HG03135 (cell line): ENCODE results near the gene TKTL1.
A peak's percentile ranks its signal among the peaks of the same experiment; 100 is the strongest.

Experiments used
- ATAC-seq: cut with Tn5 transposase; IDR thresholded peaks from one replicate; pipeline ENCODE4 v1.9.1; 2021; ENCODE audit warnings: mild to moderate bottlenecking, moderate library complexity; ENCODE audit not compliant: unreplicated experiment

The TKTL1 gene

GRCh38 chrX:154359362-154360154 lies 64.0 kb downstream of the TKTL1 start:
- ATAC-seq = no peak

GRCh38 chrX:154360155-154360713 lies 64.6 kb downstream of the TKTL1 start:
- no peak for ATAC-seq

GRCh38 chrX:154362085-154362742 lies 66.6 kb downstream of the TKTL1 start:
- ATAC-seq = no peak

GRCh38 chrX:154363706-154364439 lies 68.3 kb downstream of the TKTL1 start:
- no peak for ATAC-seq

DNA sequence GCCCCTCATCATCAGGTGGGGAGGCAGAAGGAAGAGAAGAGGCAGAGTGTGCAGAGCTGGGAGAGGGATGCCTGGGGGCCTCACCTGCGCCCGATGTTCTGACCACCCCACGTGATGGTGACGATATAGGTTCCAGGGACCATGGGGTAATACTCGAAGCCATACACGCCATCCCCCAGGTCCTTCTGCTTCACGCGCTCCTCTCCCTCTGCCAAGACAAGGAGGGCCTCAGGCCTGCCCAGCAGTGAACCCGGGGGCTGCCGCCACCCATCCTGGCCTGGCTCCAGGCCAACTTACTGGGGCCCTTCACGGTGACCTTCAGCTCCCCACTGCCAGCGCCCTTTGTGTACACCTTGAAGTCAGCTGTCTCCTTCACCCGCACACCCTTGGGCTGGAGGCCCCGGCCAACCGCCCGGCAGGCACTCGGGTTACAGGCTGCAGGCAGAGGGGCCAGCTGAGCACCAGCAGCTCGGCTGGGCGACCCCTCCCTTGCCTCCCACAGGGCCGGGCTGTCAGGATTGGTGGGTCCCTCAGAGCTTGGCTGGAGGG lies 69.5 kb downstream of the TKTL1 start:
- no peak for ATAC-seq

- no peak for ATAC-seq
These were observed 70.5 kb downstream of the TKTL1 start for GRCh38 chrX:154365997-154366665.

GRCh38 chrX:154366666-154367055 lies 71.1 kb downstream of the TKTL1 start:
- ATAC-seq = no peak

GRCh38 chrX:154367474-154368308 lies 72.1 kb downstream of the TKTL1 start:
- ATAC-seq = no peak

DNA sequence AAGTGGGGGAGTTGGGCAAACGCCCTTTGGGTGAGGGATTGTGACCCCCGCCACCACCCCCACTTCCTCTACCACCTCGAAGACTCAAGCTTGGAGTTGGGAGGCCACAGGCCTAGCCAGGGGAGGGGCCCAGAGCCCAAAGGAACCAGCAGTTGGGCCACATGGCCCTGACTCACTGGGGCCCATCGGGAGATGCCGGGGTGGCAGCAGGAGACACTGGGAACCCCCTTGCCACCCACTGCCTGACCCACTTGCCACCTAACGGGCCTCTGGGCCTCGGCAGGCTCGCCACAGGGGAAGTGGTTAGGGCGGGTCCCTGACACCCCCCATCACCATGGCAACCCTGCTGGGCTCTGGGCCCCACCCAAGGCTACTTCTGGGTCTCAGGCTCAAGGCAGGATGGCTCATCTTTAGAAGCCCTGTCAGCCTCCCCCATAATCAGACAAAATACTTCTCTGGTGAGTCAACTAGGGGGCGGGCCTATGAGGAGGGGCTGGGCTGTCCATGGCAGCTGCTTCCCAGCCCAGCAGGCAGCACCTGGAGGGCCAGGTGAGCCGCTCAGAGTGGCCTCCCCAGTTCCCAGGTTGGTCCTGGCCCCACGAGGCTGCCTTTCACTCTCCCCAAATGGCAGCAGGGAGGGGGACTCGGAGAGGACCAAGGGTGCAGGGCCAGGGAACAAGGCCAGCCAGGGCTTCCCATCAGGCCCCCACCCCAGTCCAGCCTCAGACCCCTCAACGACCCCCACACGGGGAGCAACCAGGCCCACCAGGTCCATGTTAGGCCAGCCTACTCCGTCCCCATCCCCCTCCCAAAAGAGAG lies 73.2 kb downstream of the TKTL1 start:
- ATAC-seq = no peak

DNA sequence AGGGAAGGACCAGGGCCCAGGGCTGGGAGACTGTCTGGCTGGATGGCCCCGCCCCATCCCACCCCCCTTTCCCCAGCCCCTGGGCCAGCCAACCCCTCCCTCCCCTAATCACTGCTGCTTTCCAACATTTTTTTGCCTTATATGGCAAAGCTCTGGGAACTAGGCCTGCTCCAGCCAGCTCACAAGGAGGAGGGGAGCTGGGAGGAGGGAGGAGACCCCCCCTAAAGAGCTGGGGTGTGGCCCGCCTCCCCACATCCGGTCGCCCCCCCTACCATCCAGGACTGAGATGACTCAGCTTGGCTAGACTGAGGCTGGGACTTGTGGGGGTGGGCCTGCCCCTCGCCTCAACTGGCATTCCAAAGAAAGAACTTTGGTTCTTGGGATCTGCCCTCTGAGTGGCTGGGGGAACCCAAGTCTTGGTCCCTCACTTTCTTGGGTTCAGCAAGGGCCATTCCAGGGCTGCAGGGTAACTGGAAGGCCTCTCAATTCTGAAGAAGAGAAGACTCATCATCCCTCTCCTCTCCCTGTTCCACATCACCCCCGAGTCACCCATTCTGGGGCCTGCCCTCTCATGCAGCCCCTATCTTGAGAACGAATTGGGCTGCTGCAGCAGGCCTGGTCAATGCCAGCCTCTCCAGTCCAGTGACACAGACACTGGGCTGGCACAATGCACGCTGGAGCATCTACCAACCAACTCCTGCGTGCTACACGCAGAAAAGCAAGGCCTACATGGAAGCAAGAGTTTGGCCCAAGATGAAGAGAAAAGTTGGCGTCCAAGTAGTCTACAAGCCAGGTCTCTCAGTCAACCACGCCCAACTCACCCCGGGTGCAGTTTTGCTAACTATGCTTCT lies 74.1 kb downstream of the TKTL1 start:
- no peak for ATAC-seq

DNA sequence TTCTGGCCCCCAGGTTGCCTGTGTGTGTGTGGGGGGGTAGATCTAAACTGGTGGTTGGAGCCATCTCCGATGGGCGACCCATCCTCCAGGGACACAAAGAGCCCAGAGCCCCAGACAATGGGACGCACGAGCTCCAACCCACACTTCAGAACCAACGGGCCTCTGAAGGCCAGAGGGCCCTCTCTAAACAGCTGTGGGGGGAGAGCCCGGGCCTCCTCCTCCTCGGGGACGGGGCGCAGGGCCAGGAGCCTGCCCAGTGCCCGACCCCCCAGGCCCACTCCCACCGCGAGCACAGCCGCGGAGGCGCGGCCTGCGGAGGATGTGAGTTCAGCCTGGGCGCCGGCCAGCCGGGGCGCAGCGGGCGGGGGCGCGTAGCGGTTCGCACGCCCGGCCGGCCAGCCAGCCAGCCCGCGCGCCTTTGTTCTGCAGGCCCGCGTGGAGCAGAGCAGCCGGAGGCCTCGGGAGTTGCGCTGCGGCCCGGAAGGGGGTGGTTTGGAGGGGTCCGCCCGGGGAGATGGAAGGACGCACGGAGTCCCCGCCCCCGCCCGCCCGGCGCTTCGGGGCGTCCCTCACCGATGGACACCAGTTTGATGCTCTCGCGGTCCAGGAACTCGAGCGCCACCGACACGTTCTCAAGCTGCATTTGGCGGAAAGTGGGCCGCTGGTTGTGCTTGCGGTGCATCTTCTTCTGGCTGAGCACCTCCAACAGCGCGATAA lies 74.9 kb downstream of the TKTL1 start:
- no peak for ATAC-seq

DNA sequence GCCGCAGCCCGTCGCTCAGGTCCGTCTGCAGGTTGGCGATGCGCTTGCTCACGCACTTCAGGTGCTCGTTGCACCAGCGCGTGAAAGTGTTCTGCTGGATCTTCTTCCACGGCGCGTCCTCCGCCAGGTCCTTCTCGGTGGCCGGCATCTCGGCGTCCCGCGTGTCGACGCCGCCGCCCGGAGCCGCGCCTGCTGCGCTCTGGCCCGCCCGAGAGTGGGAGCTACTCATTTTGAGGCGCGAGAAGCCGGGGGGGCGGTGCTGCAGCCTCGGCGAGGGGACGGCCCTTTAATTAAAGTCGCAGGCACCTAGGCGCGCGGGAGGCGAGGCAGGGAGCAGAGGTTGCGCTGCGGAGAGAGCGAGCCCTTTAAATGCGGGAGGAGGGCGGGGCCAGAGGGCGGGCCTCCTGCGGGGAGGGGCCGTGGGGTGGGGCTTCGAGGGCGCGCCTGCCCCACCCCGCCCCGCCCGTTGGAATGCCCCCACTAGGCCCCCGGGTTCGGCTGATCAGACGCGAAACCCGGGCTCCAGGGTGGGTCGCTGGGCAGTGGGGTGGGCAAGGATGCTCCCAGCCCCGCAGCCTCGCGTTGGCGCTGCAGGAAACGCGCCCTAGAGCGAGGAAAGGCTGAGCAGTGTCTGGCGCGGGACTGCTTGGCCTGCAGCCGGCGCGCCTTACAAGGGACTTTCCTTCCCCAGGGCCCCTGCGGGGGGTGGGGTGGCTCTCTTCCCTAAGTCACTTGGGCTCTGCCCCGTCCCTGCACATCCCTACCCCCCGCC lies 75.6 kb downstream of the TKTL1 start:
- ATAC-seq = peak; percentile 59

DNA sequence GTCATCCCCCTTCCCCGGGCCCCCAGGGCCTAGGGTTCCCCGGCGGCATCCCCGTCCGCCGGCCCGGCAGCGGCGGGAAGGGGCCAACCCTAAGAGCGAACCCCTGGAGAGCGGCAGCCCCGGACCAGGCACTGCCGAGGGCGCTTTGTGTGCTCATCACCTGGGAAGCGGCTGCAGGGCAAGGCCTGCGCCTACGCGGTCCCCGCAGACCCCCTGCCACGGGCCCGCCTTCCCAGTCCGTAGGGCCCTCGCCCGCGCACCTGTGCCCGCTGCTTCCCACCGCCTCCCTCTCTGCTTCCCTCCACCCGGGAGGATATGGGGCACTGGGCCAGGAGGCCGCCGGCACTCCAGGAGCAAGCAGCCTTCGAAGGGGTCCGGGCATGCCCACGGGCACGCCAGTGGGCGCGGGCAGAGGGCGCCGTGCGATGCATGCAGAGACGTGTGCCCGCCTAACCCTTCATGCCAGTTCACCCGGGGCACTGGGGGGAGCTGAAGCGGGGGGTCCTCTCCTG lies 76.2 kb downstream of the TKTL1 start:
- ATAC-seq = peak; percentile 5

- ATAC-seq = no peak
These were observed 77.0 kb downstream of the TKTL1 start for GRCh38 chrX:154372612-154373022.

DNA sequence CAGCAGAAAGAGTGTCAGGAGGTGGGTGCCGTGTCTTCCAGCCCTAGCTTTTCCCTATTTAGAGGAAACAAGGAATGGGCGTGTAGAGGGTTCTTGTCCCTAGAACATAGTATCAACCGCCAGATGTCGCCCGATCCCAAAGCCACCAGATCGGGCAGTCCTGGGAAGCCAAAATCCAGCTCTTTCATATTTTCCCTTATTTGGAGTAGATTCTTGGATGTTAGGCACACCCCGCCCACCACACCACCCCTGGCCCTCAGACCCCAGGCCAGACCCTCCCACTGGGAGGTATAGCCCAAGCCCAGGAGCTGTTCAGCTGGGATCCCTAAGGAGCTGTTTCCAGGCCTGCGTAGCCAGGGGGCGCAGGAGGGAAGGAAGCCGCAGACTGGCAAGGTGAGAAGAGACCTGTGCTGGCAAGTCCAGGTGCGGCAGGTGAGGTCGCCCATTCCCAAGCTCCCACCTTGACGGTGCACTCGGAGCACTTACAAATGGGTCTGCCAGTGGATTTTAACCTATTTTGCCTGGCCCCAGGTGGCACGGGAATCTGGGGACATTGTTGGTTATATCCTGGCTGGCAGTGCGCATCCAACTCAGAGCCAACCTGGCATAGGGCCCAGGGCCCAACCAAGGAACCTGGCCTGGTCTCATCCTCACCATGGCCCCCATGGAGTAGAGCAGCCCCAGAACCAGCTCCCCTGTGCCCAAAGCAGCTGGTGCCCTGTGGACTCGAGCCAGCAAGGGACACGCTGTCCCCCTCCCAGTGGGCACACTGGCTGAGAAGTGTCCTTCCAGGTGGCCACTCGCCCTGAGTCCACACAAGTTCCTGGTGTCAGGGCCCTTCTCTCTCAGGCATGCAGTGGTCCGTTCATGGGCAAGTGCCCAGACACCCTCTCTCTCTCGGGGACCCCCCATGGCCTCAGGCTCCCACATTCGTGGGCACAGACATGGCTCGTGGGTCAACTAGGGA lies 78.0 kb downstream of the TKTL1 start:
- no peak for ATAC-seq
